ENCODE results near the gene MLH3.

MLH3 gene

DNA sequence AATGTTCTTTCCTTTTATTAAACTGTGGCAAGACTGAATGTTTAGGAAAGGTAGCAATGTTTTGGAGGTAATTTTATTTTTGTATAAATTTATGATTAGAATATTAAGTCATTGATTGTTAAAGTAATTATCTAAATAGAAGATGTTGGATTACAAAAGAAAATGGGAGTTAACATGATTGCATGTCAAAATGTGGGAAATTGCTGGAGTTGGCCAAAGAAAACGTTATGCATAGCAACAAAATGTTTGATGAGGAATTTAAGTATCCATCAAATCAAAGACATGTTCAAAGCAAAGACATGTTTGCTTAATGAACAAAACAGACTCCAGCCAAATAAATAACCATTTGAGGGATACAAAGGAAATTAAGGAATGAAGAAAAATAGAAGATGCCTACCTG is 3.2 kb upstream of the MLH3 start:
- TF ChIP-seq, protein P1, sequence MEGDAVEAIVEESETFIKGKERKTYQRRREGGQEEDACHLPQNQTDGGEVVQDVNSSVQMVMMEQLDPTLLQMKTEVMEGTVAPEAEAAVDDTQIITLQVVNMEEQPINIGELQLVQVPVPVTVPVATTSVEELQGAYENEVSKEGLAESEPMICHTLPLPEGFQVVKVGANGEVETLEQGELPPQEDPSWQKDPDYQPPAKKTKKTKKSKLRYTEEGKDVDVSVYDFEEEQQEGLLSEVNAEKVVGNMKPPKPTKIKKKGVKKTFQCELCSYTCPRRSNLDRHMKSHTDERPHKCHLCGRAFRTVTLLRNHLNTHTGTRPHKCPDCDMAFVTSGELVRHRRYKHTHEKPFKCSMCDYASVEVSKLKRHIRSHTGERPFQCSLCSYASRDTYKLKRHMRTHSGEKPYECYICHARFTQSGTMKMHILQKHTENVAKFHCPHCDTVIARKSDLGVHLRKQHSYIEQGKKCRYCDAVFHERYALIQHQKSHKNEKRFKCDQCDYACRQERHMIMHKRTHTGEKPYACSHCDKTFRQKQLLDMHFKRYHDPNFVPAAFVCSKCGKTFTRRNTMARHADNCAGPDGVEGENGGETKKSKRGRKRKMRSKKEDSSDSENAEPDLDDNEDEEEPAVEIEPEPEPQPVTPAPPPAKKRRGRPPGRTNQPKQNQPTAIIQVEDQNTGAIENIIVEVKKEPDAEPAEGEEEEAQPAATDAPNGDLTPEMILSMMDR (IDR thresholded peaks at IDR 0.05; ENCODE audit: extremely low read depth, missing control alignments) = no peak
- no peak for DNase-seq (ENCODE audit: low spot score)

DNA sequence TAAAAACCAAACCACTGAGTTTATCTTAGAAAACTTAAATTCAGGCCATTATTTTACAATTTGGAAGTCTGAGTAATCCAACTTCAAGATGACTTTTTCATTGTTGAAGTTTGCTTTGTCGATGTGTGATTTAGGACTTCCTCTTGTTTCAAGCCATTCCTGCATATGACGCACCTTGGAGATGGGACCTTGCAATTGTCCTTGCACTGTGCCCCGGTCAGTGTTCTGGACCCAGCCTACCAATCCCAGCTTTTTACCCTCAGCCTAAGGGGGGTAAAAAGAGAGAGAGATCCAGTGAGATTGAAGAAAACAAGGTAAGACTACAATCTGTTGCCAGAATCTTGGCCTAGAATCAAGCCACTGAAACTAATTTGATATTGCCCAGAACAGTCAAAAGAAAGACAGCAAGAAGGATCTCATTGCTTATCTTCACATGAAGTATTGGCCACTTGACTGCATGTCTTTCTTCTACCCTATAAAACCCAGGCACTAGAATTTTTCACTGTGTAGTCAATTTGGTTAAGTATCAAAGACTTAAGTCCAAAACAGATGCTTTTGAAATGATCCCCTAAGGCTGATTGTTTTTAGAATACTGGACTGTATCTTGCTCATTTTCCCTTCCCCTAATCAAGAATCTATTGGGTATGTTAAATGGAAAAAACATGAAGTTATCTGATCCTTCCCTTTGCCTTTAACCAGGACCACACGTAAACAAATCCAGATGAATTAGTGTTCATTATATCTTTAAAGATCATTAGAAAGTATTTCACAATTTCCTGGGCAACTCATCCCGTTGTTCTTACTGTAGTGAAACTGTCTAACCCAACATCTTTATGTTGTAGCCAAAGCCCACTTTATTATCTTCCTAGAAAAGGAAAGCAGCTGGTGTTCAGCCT is 2.4 kb upstream of the MLH3 start:
- TF ChIP-seq, protein P1 (IDR thresholded peaks at IDR 0.05; ENCODE audit: extremely low read depth, missing control alignments) = no peak
- DNase-seq (ENCODE audit: low spot score) = no peak

DNA sequence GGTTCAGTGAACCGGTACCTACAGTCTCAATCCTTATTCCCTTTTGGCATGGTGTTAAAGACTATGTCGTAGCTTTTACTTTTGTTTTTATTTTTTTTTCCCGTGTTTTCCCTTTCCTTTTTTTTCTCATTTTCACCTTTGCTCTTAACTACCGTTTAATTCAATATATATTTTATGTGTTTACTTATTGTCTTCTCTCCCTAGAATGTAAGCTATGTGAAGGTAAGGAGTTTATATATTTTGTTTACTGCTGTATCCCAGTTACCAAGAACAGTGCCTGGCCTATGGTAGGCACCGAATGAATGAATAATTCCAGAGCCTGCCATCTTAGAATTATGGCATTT is 261 bp upstream of the MLH3 start:
- TF ChIP-seq, protein P1 (IDR thresholded peaks at IDR 0.05; ENCODE audit: extremely low read depth, missing control alignments) = no peak

DNA sequence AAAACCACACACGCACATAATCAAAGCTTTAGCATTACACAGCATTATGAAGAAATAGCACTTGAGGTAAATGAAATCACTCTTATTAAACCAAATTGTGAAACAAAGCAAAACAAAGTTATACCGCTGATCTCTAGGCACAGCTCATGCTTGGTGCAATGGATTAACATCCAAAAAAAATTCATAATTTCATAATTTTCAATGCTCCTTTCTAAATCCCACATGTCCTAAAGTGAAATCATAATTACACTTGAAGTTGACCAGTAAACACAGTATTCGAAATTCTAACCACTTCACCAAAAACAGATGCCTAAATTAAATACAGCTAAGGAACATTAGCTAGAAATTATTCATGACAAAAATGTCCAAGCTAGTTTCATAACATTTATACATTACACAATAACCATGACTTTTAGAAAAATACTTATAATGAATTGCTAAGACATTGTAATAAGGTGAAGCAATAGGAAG is 1.5 kb downstream of the MLH3 start:
- no peak for DNase-seq (ENCODE audit: low spot score)
- TF ChIP-seq, protein P1 (IDR thresholded peaks at IDR 0.05; ENCODE audit: extremely low read depth, missing control alignments) = no peak

More for the DNA sequence above, 261 bp upstream of the MLH3 start:
- DNase-seq (ENCODE audit: low spot score) = no peak

GRCh38 chr14:75049136-75049535 is 2.1 kb downstream of the MLH3 start:
- DNase-seq (ENCODE audit: low spot score) = no peak
- TF ChIP-seq, protein P1 (IDR thresholded peaks at IDR 0.05; ENCODE audit: extremely low read depth, missing control alignments) = no peak

- TF ChIP-seq, protein P1 (IDR thresholded peaks at IDR 0.05; ENCODE audit: extremely low read depth, missing control alignments) = no peak
- DNase-seq (ENCODE audit: low spot score) = no peak
These were observed 3.2 kb downstream of the MLH3 start for GRCh38 chr14:75048101-75048500.

GRCh38 chr14:75047506-75047905 is 3.8 kb downstream of the MLH3 start:
- TF ChIP-seq, protein P1 (IDR thresholded peaks at IDR 0.05; ENCODE audit: extremely low read depth, missing control alignments) = no peak
- DNase-seq (ENCODE audit: low spot score) = no peak

All from GM20000 (cell line).